ENCODE data around the gene ATP2C2.

Gene ATP2C2

GRCh38 chr16:84486551-84487235 lies 118.4 kb downstream of the ATP2C2 start:
- Histone ChIP-seq H3K36me3 (ENCODE audit: insufficient read depth, low read length) (no peaks in the 10 kb centered on the region), H2AFZ (ENCODE audit: low read depth, low read length) (no peak overlapping the region), H3K79me2 (ENCODE audit: insufficient read depth, low read length) (no peaks in the 10 kb centered on the region), H3K4me3 (ENCODE audit: low read depth in 1 of 2, low read length in 2 of 2) (no peak overlapping the region), H3K9ac (ENCODE audit: low read depth, low read length) (no peak overlapping the region), H3K27ac (ENCODE audit: low read length) (no peak overlapping the region), H3K9me3 (ENCODE audit: insufficient read depth, low read length, severe bottlenecking) (no peaks in the 10 kb centered on the region), H3K4me1 (ENCODE audit: insufficient read depth, low read length) (no peaks in the 10 kb centered on the region), H3K4me2 (ENCODE audit: insufficient read depth, low read length) (no peak overlapping the region), H4K20me1 (ENCODE audit: insufficient read depth, low read length) (no peaks in the 10 kb centered on the region), H3K27me3 (ENCODE audit: insufficient read depth, low read length, poor library complexity) (no peaks in the 10 kb centered on the region)
- no peak for ATAC-seq (ENCODE audit: insufficient read depth, low read depth)
- no peak for DNase-seq
- TF ChIP-seq EZH2 (IDR thresholded peaks at IDR 0.05; ENCODE audit: borderline replicate concordance, low read depth, low read length, severe bottlenecking) (no peak), CTCF (IDR thresholded peaks at IDR 0.05; ENCODE audit: borderline replicate concordance, extremely low read depth, low read length, poor library complexity, severe bottlenecking) (no peak)

GRCh38 chr16:84487358-84487757 lies 119.0 kb downstream of the ATP2C2 start:
- ATAC-seq (ENCODE audit: insufficient read depth, low read depth) = no peak
- H3K79me2 ChIP-seq (ENCODE audit: insufficient read depth, low read length) = no peaks in the 10 kb centered on the region
- no peak overlapping the region for H3K9ac ChIP-seq (ENCODE audit: low read depth, low read length)
- H3K9me3 ChIP-seq (ENCODE audit: insufficient read depth, low read length, severe bottlenecking) = no peaks in the 10 kb centered on the region
- H3K27ac ChIP-seq (ENCODE audit: low read length) = no peak overlapping the region
- H4K20me1 ChIP-seq (ENCODE audit: insufficient read depth, low read length) = no peaks in the 10 kb centered on the region
- no peak for TF ChIP-seq CTCF (IDR thresholded peaks at IDR 0.05; ENCODE audit: borderline replicate concordance, extremely low read depth, low read length, poor library complexity, severe bottlenecking)
- TF ChIP-seq EZH2 (IDR thresholded peaks at IDR 0.05; ENCODE audit: borderline replicate concordance, low read depth, low read length, severe bottlenecking) = no peak
- no peak for DNase-seq
- no peaks in the 10 kb centered on the region for H3K27me3 ChIP-seq (ENCODE audit: insufficient read depth, low read length, poor library complexity)
- H2AFZ ChIP-seq (ENCODE audit: low read depth, low read length) = no peak overlapping the region
- H3K4me3 ChIP-seq (ENCODE audit: low read depth in 1 of 2, low read length in 2 of 2) = no peak overlapping the region
- H3K36me3 ChIP-seq (ENCODE audit: insufficient read depth, low read length) = no peaks in the 10 kb centered on the region
- no peak overlapping the region for H3K4me2 ChIP-seq (ENCODE audit: insufficient read depth, low read length)
- no peaks in the 10 kb centered on the region for H3K4me1 ChIP-seq (ENCODE audit: insufficient read depth, low read length)

GRCh38 chr16:84489131-84489530 lies 120.8 kb downstream of the ATP2C2 start:
- Histone ChIP-seq H3K79me2 (ENCODE audit: insufficient read depth, low read length) (no peaks in the 10 kb centered on the region), H4K20me1 (ENCODE audit: insufficient read depth, low read length) (no peaks in the 10 kb centered on the region), H3K4me3 (ENCODE audit: low read depth in 1 of 2, low read length in 2 of 2) (no peak overlapping the region), H3K9me3 (ENCODE audit: insufficient read depth, low read length, severe bottlenecking) (peaks cover 11% of the 10 kb centered on the region), H3K4me1 (ENCODE audit: insufficient read depth, low read length) (no peaks in the 10 kb centered on the region), H3K4me2 (ENCODE audit: insufficient read depth, low read length) (no peak overlapping the region), H2AFZ (ENCODE audit: low read depth, low read length) (no peak overlapping the region), H3K27ac (ENCODE audit: low read length) (no peak overlapping the region), H3K9ac (ENCODE audit: low read depth, low read length) (no peak overlapping the region), H3K27me3 (ENCODE audit: insufficient read depth, low read length, poor library complexity) (no peaks in the 10 kb centered on the region), H3K36me3 (ENCODE audit: insufficient read depth, low read length) (peaks cover 8% of the 10 kb centered on the region)
- DNase-seq (peak; percentile 38), ATAC-seq (ENCODE audit: insufficient read depth, low read depth) (peak; percentile 68)
- TF ChIP-seq CTCF (IDR thresholded peaks at IDR 0.05; ENCODE audit: borderline replicate concordance, extremely low read depth, low read length, poor library complexity, severe bottlenecking) = no peak
- TF ChIP-seq EZH2 (IDR thresholded peaks at IDR 0.05; ENCODE audit: borderline replicate concordance, low read depth, low read length, severe bottlenecking) = no peak
